NCI-H446 (cell line): ENCODE results near the gene MFSD12.
"Not testable (repeated sequence)": the region's sequence is repeated elsewhere in the genome, so short reads cannot be mapped to it uniquely, and the experiment has no call there.

Source experiments
- DNase-seq, 2 experiments: peaks; one replicate each; lab custom pipeline; 2025; lab: John Stamatoyannopoulos, UW

Gene MFSD12

DNA sequence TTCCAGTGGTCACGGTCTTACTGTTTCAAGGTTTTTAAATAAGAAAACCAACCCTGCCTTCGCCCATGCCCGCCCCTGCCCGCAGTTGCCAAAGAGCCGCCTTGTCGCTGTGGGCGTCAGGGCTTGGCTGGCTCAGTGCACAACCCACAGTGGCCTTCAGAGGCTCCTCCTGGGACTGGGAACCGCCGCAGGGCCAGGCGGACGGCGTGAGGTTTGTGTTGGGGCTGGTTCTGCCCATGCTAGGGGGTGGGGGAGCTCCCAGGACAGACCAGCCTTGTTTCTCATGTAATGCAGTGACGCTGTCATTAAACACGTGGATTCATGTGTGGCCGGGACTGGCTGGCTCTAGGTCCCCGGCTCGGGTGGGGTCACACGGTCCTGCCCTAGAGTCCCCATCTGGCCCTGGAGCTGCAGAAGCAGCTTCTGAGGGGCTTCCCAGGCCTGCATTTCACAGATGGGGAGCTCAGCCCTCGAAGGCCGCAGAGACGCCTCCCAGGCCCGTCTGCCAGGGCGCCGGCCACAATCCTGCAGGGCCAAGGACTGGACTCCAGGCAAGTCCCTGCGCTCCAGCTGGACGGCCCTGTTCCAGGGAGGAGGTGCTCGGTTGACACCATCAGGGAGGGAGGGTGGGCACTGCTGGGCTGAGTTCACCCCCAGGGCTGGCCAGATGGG is 20.8 kb downstream of the MFSD12 start:
- DNase-seq = no peak

DNA sequence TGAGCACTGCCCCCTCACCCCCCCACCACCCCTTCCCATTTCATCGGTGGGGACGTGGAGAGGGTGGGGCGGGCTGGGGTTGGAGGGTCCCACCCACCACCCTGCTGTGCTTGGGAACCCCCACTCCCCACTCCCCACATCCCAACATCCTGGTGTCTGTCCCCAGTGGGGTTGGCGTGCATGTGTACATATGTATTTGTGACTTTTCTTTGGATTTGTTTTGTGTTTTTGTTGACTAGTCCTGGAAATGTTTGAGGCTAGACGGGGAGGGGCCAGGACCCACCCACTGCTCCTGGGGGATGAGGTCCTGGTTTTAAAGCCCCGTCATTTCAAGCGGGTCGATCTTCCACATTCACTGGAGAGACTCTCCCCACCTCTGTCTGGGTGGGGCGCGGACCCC is 21.4 kb downstream of the MFSD12 start:
- DNase-seq = no peak

DNA sequence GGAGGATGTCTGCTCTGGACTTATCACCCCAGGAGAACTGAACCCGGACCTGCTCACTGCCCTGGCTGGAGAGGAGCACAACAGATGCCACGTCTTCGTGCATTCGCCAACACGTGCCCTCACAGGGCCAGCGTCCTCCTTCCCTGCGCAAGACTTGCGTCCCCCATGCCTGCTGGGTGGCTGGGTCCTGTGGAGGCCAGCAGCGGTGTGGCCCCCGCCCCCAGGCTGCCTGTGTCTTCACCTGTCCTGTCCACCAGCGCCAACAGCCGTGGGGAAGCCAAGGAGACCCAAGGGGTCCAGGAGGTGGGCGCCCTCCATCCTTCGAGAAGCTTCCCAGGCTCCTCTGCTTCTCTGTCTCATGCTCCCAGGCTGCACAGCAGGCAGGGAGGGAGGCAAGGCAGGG is 21.8 kb downstream of the MFSD12 start:
- no peak for DNase-seq

DNA sequence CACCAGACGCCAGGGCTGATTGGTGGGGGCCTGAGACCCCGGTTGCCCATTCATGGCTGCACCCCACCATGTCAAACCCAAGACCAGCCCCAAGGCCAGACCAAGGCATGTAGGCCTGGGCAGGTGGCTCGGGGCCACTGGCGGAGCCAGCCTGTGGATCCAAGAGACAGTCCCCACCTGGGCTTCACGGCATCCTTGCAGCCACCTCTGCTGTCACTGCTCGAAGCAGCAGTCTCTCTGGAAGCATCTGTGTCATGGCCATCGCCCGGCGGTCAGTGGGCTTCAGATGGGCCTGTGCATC is 22.2 kb downstream of the MFSD12 start:
- DNase-seq = no peak

DNA sequence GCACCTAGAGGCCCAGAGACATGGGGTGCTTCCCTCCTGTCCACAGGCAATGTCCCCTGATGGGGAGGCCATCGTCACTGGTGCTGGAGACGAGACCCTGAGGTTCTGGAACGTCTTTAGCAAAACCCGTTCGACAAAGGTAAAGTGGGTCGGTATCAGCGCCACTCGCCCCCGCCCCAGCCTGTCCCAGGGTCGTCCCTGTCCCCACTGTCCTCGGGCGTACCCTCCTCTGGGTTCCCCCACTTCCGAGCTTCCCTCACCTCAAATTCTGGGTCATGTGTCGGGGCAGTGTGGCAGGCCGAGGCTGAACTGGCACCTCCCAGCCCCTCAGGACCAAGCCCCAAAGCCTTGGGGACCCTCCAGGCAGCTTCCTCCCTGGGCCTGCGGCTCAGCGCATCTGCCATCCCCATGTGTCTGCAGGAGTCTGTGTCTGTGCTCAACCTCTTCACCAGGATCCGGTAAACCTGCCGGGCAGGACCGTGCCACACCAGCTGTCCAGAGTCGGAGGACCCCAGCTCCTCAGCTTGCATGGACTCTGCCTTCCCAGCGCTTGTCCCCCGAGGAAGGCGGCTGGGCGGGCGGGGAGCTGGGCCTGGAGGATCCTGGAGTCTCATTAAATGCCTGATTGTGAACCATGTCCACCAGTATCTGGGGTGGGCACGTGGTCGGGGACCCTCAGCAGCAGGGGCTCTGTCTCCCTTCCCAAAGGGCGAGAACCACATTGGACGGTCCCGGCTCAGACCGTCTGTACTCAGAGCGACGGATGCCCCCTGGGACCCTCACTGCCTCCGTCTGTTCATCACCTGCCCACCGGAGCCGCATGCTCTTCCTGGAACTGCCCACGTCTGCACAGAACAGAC is 22.8 kb downstream of the MFSD12 start:
- no peak for DNase-seq

DNA sequence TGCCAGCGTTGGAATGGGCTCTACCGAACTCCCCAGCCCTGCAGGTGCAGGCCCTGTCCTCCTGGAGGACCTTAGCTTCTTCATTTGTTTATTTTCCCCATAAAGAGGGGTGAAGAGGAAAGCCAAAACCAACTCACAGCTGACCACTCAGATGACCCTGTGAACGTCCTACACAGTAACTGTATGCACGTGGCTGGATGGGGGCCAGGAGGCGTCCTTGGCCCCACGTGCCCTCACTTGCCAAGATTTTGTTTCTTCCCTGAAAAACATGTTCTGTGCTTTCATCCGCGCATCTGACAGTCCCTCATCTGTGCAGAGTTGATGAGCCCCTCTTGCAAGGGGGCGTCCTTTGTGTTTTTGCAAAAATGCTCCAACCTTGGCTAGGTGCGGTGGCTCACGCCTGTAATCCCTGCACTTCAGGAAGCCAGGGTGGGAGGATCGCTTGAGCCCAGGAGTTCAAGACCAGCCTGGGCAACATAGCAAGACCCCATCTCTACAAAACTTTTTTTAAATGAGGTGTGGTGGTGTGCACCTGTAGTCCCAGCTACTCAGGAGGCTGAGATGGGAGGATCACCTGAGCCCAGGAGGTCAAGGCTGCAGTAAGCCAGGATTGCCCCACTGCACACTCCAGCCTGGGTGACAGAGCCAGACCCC is 23.7 kb downstream of the MFSD12 start:
- DNase-seq = no peak

DNA sequence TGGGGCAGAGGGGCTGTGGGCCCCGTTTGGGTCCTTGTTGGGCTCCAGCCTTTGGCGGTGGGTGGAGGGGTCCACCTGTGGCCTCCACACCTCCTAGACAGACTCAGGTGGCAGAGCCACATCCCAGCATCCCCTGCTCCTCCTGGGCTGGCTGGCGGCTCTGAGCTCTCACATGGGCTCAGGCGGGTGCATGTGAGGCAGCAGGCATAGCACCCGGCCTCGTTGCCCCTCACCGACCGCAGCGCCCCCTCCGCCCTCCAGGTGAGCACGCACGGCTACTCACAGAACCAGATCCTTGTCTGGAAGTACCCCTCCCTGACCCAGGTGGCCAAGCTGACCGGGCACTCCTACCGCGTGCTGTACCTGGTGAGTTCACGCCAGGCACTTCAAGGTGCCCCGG is 24.4 kb downstream of the MFSD12 start:
- no peak for DNase-seq

DNA sequence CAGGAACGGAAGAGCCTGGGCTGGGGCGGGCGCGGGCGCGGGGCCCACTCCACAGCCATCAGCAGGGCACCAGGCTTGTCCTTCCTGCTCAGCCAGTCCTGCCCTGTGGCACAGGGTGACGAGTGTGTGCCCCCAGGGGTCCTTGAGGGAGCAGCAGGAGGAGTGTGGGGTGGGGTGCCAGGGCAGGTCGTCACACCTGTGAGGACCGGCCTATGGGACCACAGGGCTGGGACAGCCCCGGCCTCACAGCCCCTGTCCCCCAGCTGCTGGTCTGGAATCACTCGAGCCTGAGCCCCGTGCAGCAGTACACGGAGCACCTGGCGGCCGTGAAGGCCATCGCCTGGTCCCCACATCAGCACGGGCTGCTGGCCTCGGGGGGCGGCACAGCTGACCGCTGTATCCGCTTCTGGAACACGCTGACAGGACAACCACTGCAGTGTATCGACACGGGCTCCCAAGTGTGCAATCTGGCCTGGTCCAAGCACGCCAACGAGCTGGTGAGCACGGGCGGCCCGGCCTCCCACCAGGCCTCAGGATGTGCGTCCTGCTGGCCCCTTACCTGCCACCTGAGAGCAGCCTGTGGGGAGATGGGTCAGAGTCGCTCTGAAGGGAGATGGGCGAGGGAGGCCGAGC is 25.1 kb downstream of the MFSD12 start:
- no peak for DNase-seq

DNA sequence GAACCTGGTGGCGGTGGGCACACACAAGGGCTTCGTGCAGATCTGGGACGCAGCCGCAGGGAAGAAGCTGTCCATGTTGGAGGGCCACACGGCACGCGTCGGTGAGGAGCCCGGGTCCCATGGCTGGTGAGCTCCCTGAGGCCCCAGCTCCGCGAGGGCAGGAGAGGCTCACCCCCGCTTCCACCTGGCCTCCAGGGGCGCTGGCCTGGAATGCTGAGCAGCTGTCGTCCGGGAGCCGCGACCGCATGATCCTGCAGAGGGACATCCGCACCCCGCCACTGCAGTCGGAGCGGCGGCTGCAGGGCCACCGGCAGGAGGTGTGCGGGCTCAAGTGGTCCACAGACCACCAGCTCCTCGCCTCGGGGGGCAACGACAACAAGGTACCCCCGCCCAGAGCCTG is 25.7 kb downstream of the MFSD12 start:
- no peak for DNase-seq

DNA sequence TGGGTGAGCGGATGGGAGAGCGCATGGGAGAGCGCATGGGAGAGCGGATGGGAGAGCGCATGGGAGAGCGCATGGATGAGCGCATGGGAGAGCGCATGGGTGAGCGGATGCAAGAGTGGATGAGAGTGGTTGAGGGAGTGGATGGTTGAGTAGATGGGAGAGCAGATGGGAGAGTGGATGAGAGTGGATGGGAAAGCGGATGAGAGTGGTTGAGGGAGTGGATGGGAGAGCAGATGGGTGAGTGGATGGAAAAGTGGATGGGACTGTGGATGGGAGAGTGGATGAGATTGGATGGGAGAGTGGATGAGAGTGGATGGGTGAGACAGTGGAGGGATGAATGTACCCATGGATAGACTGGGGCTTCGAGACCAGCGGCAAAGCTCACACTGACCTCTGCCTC is 27.0 kb downstream of the MFSD12 start:
- DNase-seq = no peak

DNA sequence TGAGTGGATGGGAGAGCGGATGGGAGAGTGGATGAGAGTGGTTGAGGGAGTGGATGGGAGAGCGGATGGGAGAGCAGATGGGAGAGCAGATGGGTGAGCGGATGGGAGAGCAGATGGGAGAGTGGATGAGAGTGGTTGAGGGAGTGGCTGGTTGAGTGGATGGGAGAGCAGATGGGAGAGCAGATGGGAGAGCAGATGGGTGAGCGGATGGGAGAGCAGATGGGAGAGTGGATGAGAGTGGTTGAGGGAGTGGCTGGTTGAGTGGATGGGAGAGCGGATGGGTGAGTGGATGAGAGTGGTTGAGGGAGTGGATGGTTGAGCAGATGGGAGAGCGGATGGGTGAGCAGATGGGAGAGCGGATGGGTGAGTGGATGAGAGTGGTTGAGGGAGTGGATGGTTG is 28.1 kb downstream of the MFSD12 start:
- DNase-seq = not testable (repeated sequence)

DNA sequence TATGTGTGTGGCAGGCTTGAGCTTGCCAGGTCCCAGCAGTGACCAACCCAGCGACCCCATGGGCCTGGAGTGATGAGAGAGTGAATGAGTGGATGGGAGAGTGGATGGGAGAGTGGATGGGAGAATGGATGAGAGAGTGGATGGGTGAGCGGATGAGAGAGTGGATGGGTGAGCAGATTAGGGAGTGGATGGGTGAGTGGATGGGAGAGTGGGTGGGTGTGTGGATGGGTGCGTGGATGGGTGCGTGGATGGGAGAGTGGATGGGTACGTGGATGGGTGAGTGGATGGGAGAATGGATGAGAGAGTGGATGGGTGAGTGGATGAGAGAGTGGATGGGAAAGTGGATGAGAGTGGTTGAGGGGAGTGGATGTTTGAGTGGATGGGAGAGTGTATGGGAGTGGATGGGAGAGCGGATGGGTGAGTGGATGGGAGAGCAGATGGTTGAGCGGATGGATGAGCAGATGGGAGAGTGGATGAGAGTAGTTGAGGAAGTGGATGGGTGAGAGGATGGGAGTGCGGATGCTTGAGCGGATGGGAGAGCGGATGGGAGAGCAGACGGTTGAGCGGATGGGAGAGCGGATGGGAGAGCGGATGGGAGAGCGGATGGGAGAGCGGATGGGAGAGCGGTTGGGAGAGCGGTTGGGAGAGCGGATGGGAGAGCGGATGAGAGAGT is 28.7 kb downstream of the MFSD12 start:
- DNase-seq = no peak

DNA sequence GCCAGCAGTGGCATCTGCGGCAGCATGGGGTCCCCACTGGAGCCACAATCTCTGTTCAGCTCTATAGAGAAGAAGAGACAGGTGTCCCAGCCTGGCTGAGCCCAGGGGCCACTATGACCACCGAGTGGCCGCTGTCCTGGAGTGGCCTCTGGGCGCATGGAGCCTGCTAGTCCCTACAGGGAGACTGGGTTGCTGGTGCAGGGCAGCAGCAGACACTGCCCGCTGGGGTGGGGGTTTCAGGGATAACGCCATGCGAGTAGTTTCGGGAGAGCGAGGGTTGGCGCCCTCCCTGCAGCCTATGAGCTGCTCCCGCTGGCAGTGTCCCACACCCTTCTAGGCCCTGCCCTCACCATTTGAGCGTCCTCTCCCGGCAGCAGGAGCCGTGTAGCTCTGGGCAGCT is 29.3 kb downstream of the MFSD12 start:
- DNase-seq = no peak

DNA sequence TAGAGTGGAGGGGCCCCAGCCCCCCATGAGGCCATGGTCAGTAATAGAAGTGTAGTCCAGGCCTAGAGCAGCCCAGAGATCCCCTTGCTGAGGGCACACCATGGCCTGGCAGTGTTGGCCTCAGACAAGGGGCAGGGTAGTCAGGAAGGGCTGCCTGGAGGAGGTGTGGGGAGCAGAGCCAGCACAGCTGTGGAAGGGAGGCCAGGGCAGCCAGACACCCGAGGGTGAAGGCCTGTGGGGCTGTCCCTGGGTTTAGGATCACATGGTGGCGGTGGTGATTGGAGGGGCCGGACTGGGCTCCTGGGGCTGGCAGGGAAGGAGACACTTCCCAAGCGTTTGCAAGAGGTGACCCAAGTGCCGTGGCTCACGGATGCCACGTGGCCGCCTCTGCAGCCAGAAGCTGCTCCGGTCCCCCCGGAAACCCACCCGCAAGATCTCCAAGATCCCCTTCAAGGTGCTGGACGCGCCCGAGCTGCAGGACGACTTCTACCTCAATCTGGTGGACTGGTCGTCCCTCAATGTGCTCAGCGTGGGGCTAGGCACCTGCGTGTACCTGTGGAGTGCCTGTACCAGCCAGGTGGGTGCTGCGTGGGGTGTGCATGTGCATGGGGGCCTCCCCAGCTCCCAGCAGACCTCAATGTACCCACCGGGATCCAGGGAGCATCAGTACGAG is 30.0 kb downstream of the MFSD12 start:
- no peak for DNase-seq

DNA sequence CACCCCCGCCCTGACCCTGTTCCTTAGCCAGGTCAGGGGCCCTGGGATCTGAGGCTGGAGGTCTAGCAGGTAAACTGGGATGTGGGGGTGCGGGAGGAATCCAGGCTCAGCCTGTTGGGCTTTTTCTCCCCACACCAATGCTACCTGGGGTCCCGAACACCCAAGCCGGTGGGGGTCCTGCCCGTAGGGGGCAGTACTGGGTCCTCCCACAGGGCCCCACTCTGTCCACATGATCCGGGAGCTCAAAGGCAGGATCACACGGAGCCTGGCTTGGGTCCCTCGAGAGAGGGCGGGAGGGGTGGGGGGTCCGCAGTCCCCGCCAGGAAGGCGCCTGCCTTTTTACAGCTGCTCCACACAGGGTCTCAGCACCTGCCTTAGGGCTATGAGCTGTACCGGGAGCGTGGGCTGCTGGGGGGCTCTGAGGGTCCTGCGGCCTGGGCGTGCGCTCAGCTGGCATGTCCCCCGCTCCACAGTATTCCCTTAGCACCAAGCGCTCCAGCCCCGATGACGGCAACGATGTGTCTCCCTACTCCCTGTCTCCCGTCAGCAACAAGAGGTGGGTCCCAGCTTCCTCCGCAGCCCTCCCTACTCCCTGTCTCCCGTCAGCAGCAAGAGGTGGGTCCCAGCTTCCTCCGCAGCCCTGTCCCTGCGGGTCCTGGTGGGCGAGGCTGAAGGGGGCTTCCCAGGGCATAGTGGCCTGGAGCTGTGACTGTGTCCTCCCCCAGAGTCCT is 30.7 kb downstream of the MFSD12 start:
- no peak for DNase-seq

DNA sequence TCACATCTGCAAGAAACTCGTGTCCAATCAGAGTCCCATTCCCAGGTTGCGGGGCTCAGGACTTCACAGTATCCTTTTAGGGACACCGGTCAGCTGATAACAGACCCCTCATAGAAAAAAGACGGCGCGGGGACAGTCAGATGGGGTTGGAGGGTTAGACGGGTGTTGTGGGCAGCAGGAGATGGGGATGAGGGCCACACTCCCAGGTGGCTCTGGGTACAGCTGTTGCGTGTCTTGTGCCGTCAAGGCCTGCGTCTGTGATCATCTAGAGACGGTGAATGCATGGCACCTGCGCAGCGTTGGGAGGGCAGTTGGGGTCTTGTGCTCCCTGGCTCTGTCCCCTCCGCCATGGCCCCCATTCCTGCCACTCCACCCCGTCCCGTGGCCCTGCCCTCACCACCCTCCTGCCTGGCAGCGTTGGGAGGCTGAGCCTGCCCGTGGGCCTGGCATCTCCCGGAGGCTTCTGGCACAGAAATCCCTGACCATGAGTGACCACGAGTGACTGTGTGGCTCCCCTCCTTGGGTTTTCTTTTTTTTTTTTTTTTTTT is 32.4 kb downstream of the MFSD12 start:
- DNase-seq = no peak

DNA sequence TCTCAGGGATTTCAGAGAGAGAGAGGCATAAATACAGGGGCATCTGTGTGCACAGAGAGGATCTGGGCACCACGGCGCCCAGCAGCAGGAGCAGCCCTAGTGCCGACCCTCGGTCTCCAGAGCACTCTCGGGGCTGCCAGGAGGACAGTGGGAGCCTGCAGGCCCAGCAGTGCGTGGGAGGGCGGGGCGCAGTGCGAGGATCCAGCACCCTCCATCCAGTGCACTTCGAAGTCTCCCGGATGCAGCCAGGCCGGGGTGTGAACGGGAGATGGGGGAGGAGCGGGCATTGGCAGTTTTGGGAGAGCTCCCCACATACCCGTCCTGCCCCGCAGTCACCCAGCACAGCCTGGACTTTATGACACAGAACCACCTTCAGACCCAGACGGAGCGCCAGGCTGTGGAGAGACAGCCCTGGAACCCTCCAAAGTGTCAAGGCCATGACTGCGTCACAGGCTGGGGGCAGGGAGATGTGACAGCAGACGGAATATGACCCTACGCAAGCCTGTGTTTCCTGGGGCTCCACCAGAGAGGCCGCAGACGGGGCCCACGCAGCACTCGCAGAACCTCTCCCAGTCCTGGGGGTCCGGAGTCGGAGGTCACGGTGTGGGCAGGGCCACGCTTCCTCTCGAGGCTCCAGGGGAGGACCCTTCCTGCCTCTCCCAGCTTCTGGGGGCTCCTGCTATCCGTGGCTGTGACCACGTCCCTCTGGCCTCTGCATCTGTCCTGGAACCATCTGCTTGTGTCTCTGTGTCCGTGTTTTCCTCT is 33.1 kb downstream of the MFSD12 start:
- no peak for DNase-seq

DNA sequence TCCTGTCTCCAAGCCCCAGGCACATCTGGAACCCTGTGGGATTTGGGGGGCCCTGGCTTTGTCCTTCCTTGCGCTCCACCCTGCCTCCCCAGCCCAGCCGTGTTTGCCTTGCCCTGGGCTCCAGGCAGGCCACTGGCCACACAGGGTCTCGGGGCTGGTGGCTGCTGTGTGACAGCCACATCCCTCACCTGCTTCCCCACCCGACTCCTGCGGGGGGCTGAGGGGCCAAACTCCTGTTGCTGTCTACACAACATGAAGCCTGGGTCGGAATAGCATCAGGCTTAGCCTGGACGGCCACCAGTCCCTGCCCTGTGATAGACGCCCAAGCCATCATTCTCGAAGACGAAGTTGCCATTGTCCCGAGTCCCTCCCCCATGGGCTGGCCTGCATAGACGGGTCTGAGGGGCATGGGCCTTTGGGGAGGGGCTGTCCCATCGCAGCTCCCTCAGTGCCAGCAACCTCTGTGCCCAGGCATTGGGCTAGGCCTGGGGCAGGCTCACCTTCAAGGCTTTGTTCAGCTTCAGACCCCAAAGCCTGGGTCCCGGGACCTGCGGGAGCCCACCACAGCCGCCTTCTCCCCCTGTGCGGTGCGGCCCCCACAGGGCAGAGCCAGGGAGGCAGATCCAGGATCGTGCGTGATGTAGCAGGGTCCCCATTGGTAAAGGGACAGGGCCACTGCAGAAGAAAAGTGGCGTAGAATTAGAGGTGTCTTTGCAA is 33.9 kb downstream of the MFSD12 start:
- no peak for DNase-seq
